Umbilical cord (tissue), 2 donors: ENCODE measurements around the gene HPCAL4. TPM values are rescaled to one million over a fixed set of nuclear protein-coding genes. Genes with fewer than 3 reads are reported as not detected.
A peak's percentile ranks its signal among the peaks of the same experiment; 100 is the strongest.

ENCODE experiments used
- DNase-seq: peaks from one replicate; pipeline ENCODE4 v3.0.0-alpha.2; 2015; ENCODE audit warnings: low spot score
- total RNA-seq: library from RNA; depleted of rRNA; stranded (reverse); fragments of >200 nt; gene quantifications from one replicate; pipeline ENCODE4 v1.2.3, GENCODE V29; 2014; ENCODE audit warnings: low replicate concordance; ENCODE audit not compliant: insufficient read depth

HPCAL4 gene
- total RNA-seq, result 1.4 TPM

GRCh38 chr1:39691383-39692151 is at the start of gene HPCAL4:
Gene HPCAL4, minus strand, starts transcription at chr1:39691433. Its CDS starts 6,830 bp downstream, at chr1:39684603.
- peak; percentile 96 for DNase-seq

GRCh38 chr1:39738622-39739366 is 47.6 kb upstream of the HPCAL4 start, which contains the start of gene PPIE:
Gene PPIE, plus strand, starts transcription at chr1:39738882. Its CDS starts 19 bp downstream, at chr1:39738901.
- peak; percentile 95 for DNase-seq

GRCh38 chr1:39737546-39738169 is 46.4 kb upstream of the HPCAL4 start:
- no peak for DNase-seq

- DNase-seq, result no peak
Observed at GRCh38 chr1:39735731-39736130, 44.5 kb upstream of the HPCAL4 start.

- no peak for DNase-seq
Observed at GRCh38 chr1:39733161-39733560, 41.9 kb upstream of the HPCAL4 start.

- no peak for DNase-seq
Observed at GRCh38 chr1:39732730-39733129, 41.5 kb upstream of the HPCAL4 start.

- DNase-seq, result no peak
Observed at GRCh38 chr1:39729842-39730241, 38.6 kb upstream of the HPCAL4 start.

GRCh38 chr1:39729030-39729429 is 37.8 kb upstream of the HPCAL4 start:
- no peak for DNase-seq

- no peak for DNase-seq
Observed at GRCh38 chr1:39727932-39728317, 36.7 kb upstream of the HPCAL4 start.

GRCh38 chr1:39727221-39727931 is 36.1 kb upstream of the HPCAL4 start:
- no peak for DNase-seq

GRCh38 chr1:39726600-39726999 is 35.4 kb upstream of the HPCAL4 start:
- no peak for DNase-seq

- DNase-seq, result no peak
Observed at GRCh38 chr1:39722495-39722894, 31.3 kb upstream of the HPCAL4 start.

- no peak for DNase-seq
Observed at GRCh38 chr1:39721664-39722063, 30.4 kb upstream of the HPCAL4 start.

- DNase-seq, result peak; percentile 72
Observed at GRCh38 chr1:39720094-39720999, 29.1 kb upstream of the HPCAL4 start.

- no peak for DNase-seq
Observed at GRCh38 chr1:39717809-39718208, 26.6 kb upstream of the HPCAL4 start.

GRCh38 chr1:39713557-39713956 is 22.3 kb upstream of the HPCAL4 start:
- no peak for DNase-seq

GRCh38 chr1:39711966-39712340 is 20.7 kb upstream of the HPCAL4 start:
- DNase-seq, result no peak

- DNase-seq, result peak; percentile 81
Observed at GRCh38 chr1:39711104-39711965, 20.1 kb upstream of the HPCAL4 start.

- no peak for DNase-seq
Observed at GRCh38 chr1:39707506-39707905, 16.3 kb upstream of the HPCAL4 start.

- DNase-seq, result no peak
Observed at GRCh38 chr1:39704757-39705156, 13.5 kb upstream of the HPCAL4 start.
